ENCODE data around the gene ASAP3.

GRCh38 chr1:23527900-23528249 lies 43.9 kb upstream of the ASAP3 start:
- TF ChIP-seq RFX1 (IDR thresholded peaks at IDR 0.05) (no peak), POLR2AphosphoS2 (IDR thresholded peaks at IDR 0.05; ENCODE audit: low read length) (no peak)
